Measurements from ENCODE around the gene TNXB. TPM values are rescaled to one million over a fixed set of nuclear protein-coding genes. Genes with fewer than 3 reads are reported as not detected.
"Not testable (repeated sequence)": the region's sequence is repeated elsewhere in the genome, so short reads cannot be mapped to it uniquely, and the experiment has no call there.

TNXB gene
- total RNA-seq, 4 donors from 2014 or later: 90.6 to 217 (median 181) TPM

DNA sequence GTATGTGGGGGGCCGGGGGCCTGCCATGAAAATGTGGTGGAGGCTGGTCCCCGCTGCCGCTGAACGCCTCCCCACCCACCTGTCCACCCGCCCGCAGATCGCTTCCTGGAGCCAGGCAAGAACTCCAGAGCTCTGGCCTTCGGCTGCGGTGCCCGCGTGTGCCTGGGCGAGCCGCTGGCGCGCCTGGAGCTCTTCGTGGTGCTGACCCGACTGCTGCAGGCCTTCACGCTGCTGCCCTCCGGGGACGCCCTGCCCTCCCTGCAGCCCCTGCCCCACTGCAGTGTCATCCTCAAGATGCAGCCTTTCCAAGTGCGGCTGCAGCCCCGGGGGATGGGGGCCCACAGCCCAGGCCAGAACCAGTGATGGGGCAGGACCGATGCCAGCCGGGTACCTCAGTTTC lies 101.1 kb downstream of the TNXB start:
- DNase-seq; H3K36me3 ChIP-seq; intact Hi-C loops (cut with DNase I; ENCODE audit: low total_unique reads); H3K9me3 ChIP-seq; H3K4me3 ChIP-seq; H3K27me3 ChIP-seq; H3K27ac ChIP-seq; H3K4me1 ChIP-seq: not testable (repeated sequence)

- H3K9me3 ChIP-seq; H3K27me3 ChIP-seq; H3K27ac ChIP-seq; H3K4me1 ChIP-seq; H3K36me3 ChIP-seq; H3K4me3 ChIP-seq; intact Hi-C loops (cut with DNase I; ENCODE audit: low total_unique reads); DNase-seq: not testable (repeated sequence)
Measured at GRCh38 chr6:32007086-32007485, 102.1 kb downstream of the TNXB start.

GRCh38 chr6:32005991-32006529 lies 103.1 kb downstream of the TNXB start:
- H3K36me3 ChIP-seq; DNase-seq; H3K4me3 ChIP-seq; H3K4me1 ChIP-seq; H3K9me3 ChIP-seq; H3K27me3 ChIP-seq; intact Hi-C loops (cut with DNase I; ENCODE audit: low total_unique reads); H3K27ac ChIP-seq: not testable (repeated sequence)

- H3K27me3 ChIP-seq; DNase-seq; H3K36me3 ChIP-seq; H3K27ac ChIP-seq; H3K9me3 ChIP-seq; H3K4me3 ChIP-seq; H3K4me1 ChIP-seq; intact Hi-C loops (cut with DNase I; ENCODE audit: low total_unique reads): not testable (repeated sequence)
Measured at GRCh38 chr6:32005538-32005880, 103.6 kb downstream of the TNXB start.

GRCh38 chr6:32004864-32005537 lies 104.1 kb downstream of the TNXB start:
- H3K4me1 ChIP-seq; H3K9me3 ChIP-seq; intact Hi-C loops (cut with DNase I; ENCODE audit: low total_unique reads); H3K27me3 ChIP-seq; DNase-seq; H3K27ac ChIP-seq; H3K36me3 ChIP-seq; H3K4me3 ChIP-seq: not testable (repeated sequence)

DNA sequence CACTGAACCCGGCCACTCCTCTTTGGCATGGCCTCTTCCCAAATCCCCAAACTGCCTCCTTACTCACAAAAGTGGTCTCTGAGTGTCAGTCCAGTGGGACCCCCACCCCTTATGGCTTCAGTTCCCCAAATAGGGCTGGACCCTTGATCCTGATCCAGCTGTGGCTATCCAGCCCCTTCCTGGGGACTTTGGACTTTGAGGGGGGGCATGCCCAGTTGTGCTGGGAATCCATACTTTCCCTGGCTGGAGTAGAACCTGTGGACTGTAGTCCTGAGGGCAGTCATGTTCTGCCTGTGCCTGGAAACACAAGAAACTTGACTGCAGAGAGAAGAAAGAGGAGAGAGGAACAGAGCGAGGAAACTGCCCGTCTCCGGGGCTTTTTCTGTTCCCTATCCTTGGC lies 104.7 kb downstream of the TNXB start:
- H3K4me3 ChIP-seq; H3K9me3 ChIP-seq; H3K4me1 ChIP-seq; intact Hi-C loops (cut with DNase I; ENCODE audit: low total_unique reads); H3K27me3 ChIP-seq; H3K27ac ChIP-seq; H3K36me3 ChIP-seq; DNase-seq: not testable (repeated sequence)

GRCh38 chr6:32003301-32003700 lies 105.8 kb downstream of the TNXB start:
- intact Hi-C loops (cut with DNase I; ENCODE audit: low total_unique reads); H3K4me1 ChIP-seq; H3K4me3 ChIP-seq; DNase-seq; H3K27ac ChIP-seq; H3K27me3 ChIP-seq; H3K9me3 ChIP-seq; H3K36me3 ChIP-seq: not testable (repeated sequence)

- H3K27me3 ChIP-seq; H3K9me3 ChIP-seq; intact Hi-C loops (cut with DNase I; ENCODE audit: low total_unique reads); H3K4me3 ChIP-seq; H3K27ac ChIP-seq; H3K4me1 ChIP-seq; DNase-seq; H3K36me3 ChIP-seq: not testable (repeated sequence)
Measured at GRCh38 chr6:32002546-32003268, 106.4 kb downstream of the TNXB start.

DNA sequence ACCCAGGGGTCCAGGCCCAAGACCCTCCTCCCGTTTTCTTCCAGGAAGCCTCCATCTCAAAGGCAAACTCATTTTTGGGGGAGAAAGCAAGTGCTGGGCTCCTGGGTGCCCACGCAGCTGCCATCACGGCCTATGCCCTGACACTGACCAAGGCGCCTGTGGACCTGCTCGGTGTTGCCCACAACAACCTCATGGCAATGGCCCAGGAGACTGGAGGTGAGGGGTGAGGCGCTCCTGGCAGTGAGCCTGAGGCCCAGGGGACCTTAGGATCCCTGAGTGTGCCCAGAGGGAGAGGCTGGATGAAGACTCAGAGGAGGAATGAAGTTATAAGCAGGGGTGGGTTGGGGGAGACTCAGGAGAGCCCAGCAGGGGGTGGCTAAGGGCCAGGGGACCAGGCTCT lies 112.8 kb downstream of the TNXB start:
- H3K27ac ChIP-seq; intact Hi-C loops (cut with DNase I; ENCODE audit: low total_unique reads); H3K4me1 ChIP-seq; H3K4me3 ChIP-seq; H3K27me3 ChIP-seq; DNase-seq; H3K36me3 ChIP-seq; H3K9me3 ChIP-seq: not testable (repeated sequence)

- intact Hi-C loops (cut with DNase I; ENCODE audit: low total_unique reads); DNase-seq; H3K4me1 ChIP-seq: not testable (repeated sequence)
Measured at GRCh38 chr6:31994421-31994820, 114.7 kb downstream of the TNXB start.

More at GRCh38 chr6:31994421-31994820, 114.7 kb downstream of the TNXB start:
- not testable (repeated sequence) for H3K27me3 ChIP-seq, H3K4me3 ChIP-seq, H3K36me3 ChIP-seq, H3K27ac ChIP-seq, H3K9me3 ChIP-seq

Small RNA genes within 50 kb of the gene (small RNA-seq; reads per million reads assigned to genes)
- not detected for gene RNA5SP206

Other genes with a start within 250 kb of the TNXB start
- 10 to 100 TPM; 20.5 to 28.4 (median 23.4) TPM for gene NEU1, start 246.5 kb downstream of the TNXB start, total RNA-seq
- gene SLC44A4, start 230.3 kb downstream of the TNXB start, total RNA-seq: 10 to 100 TPM in 1 of 4 donors, 1 to 10 TPM in 3; 5.0 to 46.1 (median 5.8) TPM
- gene EHMT2, start 211.6 kb downstream of the TNXB start, total RNA-seq: 10 to 100 TPM; 13.8 to 72.4 (median 66.2) TPM
- 10 to 100 TPM in 2 of 4 donors, 1 to 10 TPM in 1, not detected in 1; 2.4 to 15.3 (median 11.0) TPM for gene ZBTB12, start 207.3 kb downstream of the TNXB start, total RNA-seq
- 10 to 100 TPM in 1 of 4 donors, 1 to 10 TPM in 3; 4.1 to 24.8 (median 4.6) TPM for gene C2, start 181.6 kb downstream of the TNXB start, total RNA-seq
- 10 to 100 TPM in 2 of 4 donors, 1 to 10 TPM in 1, not detected in 1; 6.2 to 32.6 (median 31.5) TPM for gene CFB, start 163.2 kb downstream of the TNXB start, total RNA-seq
- 10 to 100 TPM; 30.3 to 73.0 (median 51.4) TPM for gene NELFE, start 150.4 kb downstream of the TNXB start, total RNA-seq
- 10 to 100 TPM; 11.5 to 58.8 (median 35.6) TPM for gene SKIC2, start 150.2 kb downstream of the TNXB start, total RNA-seq
- 10 to 100 TPM in 3 of 4 donors, 1 to 10 TPM in 1; 10.0 to 36.6 (median 14.7) TPM for gene DXO, start 137.2 kb downstream of the TNXB start, total RNA-seq
- 100 to 1,000 TPM in 1 of 4 donors, 10 to 100 TPM in 2, 1 to 10 TPM in 1; 3.8 to 100 (median 32.3) TPM for gene C4A, start 127.3 kb downstream of the TNXB start, total RNA-seq
- gene C4B, start 94.5 kb downstream of the TNXB start, total RNA-seq: 10 to 100 TPM; 12.4 to 97.5 (median 46.3) TPM
- gene CYP21A2, start 70.9 kb downstream of the TNXB start, total RNA-seq: 1 to 10 TPM in 1 of 4 donors, not detected in 3; 4.1 TPM
- 100 to 1,000 TPM in 1 of 4 donors, 10 to 100 TPM in 3; 16.4 to 121 (median 33.6) TPM for gene ATF6B, start 18.9 kb upstream of the TNXB start, total RNA-seq
- 10 to 100 TPM in 1 of 4 donors, 1 to 10 TPM in 3; 1.3 to 10.3 (median 5.1) TPM for gene FKBPL, start 20.9 kb upstream of the TNXB start, total RNA-seq
- 1 to 10 TPM in 2 of 4 donors, not detected in 2; 8.0 to 9.4 TPM for gene PRRT1, start 42.6 kb upstream of the TNXB start, total RNA-seq
- gene PPT2, start 44.8 kb upstream of the TNXB start, total RNA-seq: 10 to 100 TPM; 19.0 to 35.1 (median 28.9) TPM
- gene EGFL8, start 55.3 kb upstream of the TNXB start, total RNA-seq: 10 to 100 TPM in 3 of 4 donors, 1 to 10 TPM in 1; 9.2 to 54.8 (median 20.2) TPM
- gene AGPAT1, start 66.7 kb upstream of the TNXB start, total RNA-seq: 10 to 100 TPM; 14.2 to 71.2 (median 37.7) TPM
- gene RNF5, start 69.1 kb upstream of the TNXB start, total RNA-seq: 10 to 100 TPM; 45.6 to 84.7 (median 56.3) TPM
- 10 to 100 TPM in 1 of 4 donors, 1 to 10 TPM in 1, under 1 TPM in 1, not detected in 1; 0.59 to 12.4 (median 2.5) TPM for gene AGER, start 74.9 kb upstream of the TNXB start, total RNA-seq
- 100 to 1,000 TPM in 1 of 4 donors, 10 to 100 TPM in 3; 35.1 to 150 (median 57.7) TPM for gene PBX2, start 80.9 kb upstream of the TNXB start, total RNA-seq
- gene GPSM3, start 83.3 kb upstream of the TNXB start, total RNA-seq: 1 to 10 TPM in 3 of 4 donors, not detected in 1; 2.3 to 9.7 (median 3.5) TPM
- 10 to 100 TPM; 10.9 to 75.2 (median 28.6) TPM for gene NOTCH4, start 114.7 kb upstream of the TNXB start, total RNA-seq